Spleen (tissue), 11 donors: ENCODE results near the gene YDJC. TPM values are rescaled to one million over a fixed set of nuclear protein-coding genes. Genes with fewer than 3 reads are reported as not detected.
"Not testable (repeated sequence)": the region's sequence is repeated elsewhere in the genome, so short reads cannot be mapped to it uniquely, and the experiment has no call there.

ENCODE experiments used
- DNase-seq: peaks from one replicate; pipeline ENCODE4 v3.0.0-alpha.2; 2020
- H3K27ac ChIP-seq, 8 donors: fragments of 200-600 bp; sonication (generic) in 7 of 8; 1 replicate in 4 of 8; 2 replicates in 4 of 8; pipeline versions ENCODE4 v1.5.0 to v1.8.0; 2016 to 2021; ENCODE audit warnings: inconsistent platforms in 4 of 8, mild to moderate bottlenecking in 4 of 8, moderate library complexity in 1 of 8
- H3K27me3 ChIP-seq, 7 donors: fragments of 200-600 bp; sonication (generic) in 6 of 7; replicated peaks in 1 of 7; 1 replicate in 4 of 7; 2 replicates in 3 of 7; pipeline versions ENCODE4 v1.5.0 to v1.8.0; 2016 to 2021; ENCODE audit warnings: inconsistent platforms in 3 of 7, mild to moderate bottlenecking in 1 of 7
- H3K36me3 ChIP-seq, 6 donors: fragments of 200-600 bp; sonication (generic) in 5 of 6; 1 replicate in 4 of 6; 2 replicates in 2 of 6; pipeline versions ENCODE4 v1.5.0 to v1.8.0; 2016 to 2021; ENCODE audit warnings: inconsistent platforms in 2 of 6
- H3K4me1 ChIP-seq, 6 donors: fragments of 200-600 bp; sonication (generic) in 5 of 6; 1 replicate in 3 of 6; 2 replicates in 3 of 6; pipeline versions ENCODE4 v1.5.0 to v1.8.0; 2016 to 2021; ENCODE audit warnings: inconsistent platforms in 3 of 6
- H3K4me3 ChIP-seq, 8 donors: fragments of 200-600 bp; sonication (generic) in 7 of 8; 1 replicate in 4 of 8; 2 replicates in 4 of 8; pipeline versions ENCODE4 v1.5.0 to v1.8.0; 2016 to 2021; ENCODE audit warnings: inconsistent platforms in 4 of 8, mild to moderate bottlenecking in 4 of 8, moderate library complexity in 2 of 8
- H3K9me3 ChIP-seq, 8 donors: fragments of 200-600 bp; sonication (generic) in 7 of 8; 1 replicate in 4 of 8; 2 replicates in 4 of 8; pipeline versions ENCODE4 v1.5.0 to v1.8.0; 2016 to 2021; ENCODE audit warnings: inconsistent platforms in 4 of 8
- CTCF ChIP-seq, 11 experiments: fragments of 200-600 bp in 7 of 11; fragments of 450-650 bp in 4 of 11; sonication (generic) in 4 of 11; IDR thresholded peaks in 8 of 11; conservative IDR thresholded peaks in 3 of 11; 1 replicate in 7 of 11; 2 replicates in 4 of 11; pipeline versions ENCODE4 v1.4.0 to v1.8.0; 2016 to 2021; ENCODE audit warnings: antibody characterized with exemption in 11 of 11, inconsistent platforms in 4 of 11, mild to moderate bottlenecking in 1 of 11
- POLR2A ChIP-seq, 3 donors: fragments of 450-650 bp; IDR thresholded peaks; one replicate each; pipeline ENCODE4 v1.5.1; 2017; ENCODE audit warnings: antibody characterized with exemption in 3 of 3, mild to moderate bottlenecking in 1 of 3
- POLR2AphosphoS5 ChIP-seq, 3 donors: sonication (generic); formaldehyde crosslinking; IDR thresholded peaks; one replicate each; pipeline ENCODE4 v1.5.1; 2017; ENCODE audit warnings: antibody characterized with exemption in 3 of 3
- WGBS, 5 donors: extraction: QIAGEN DNeasy Blood & Tissue Kit in 3 of 5; methylation state at CpG; one replicate each; pipeline versions ENCODE4 v1.1.5 to v1.1.7; 2013 to 2018; 5-methylcytosine and 5-hydroxymethylcytosine counted together
- intact Hi-C: fragments of 100-400 bp; cut with DNase I; formaldehyde crosslinking; loops from one replicate; pipeline ENCODE4 v1.15.0; 2023; ENCODE audit warnings: low total_unique reads
- polyA plus RNA-seq, 3 donors: library from polyadenylated mRNA; stranded (reverse); fragments of 200-250 nt; gene quantifications; one replicate each; pipeline ENCODE4 v1.2.1, GENCODE V29; 2013
- total RNA-seq, 7 donors: library from RNA; depleted of rRNA in 3 of 7; stranded (reverse); fragments of >200 nt in 3 of 7; fragmentation: NEBNext Ultra II Directional in 4 of 7; extraction: Animal tissue kit (Norgen Biotek cat#: 25700) in 4 of 7; gene quantifications; one replicate each; pipeline versions ENCODE4 v1.1.0 to v1.2.1, GENCODE V29; 2016 to 2021
- donor health status: healthy with polysubstance abuse.
- donor health status: DM: no; HTN: no; CAD: no; lungs with moderate emphysema.
- donor health status: DM: no; HTN: no; CAD: no.
- donor health status: Bipolar disorder and iron deficiency.
- donor health status: healthy.
- donor health status: DM: no; HTN: no; CAD: no.
- donor health status: DM: yes; HTN: yes; CAD: no.

The YDJC gene
- total and polyA plus RNA-seq, 10 donors = 19.0 to 54.3 (median 32.1) TPM

DNA sequence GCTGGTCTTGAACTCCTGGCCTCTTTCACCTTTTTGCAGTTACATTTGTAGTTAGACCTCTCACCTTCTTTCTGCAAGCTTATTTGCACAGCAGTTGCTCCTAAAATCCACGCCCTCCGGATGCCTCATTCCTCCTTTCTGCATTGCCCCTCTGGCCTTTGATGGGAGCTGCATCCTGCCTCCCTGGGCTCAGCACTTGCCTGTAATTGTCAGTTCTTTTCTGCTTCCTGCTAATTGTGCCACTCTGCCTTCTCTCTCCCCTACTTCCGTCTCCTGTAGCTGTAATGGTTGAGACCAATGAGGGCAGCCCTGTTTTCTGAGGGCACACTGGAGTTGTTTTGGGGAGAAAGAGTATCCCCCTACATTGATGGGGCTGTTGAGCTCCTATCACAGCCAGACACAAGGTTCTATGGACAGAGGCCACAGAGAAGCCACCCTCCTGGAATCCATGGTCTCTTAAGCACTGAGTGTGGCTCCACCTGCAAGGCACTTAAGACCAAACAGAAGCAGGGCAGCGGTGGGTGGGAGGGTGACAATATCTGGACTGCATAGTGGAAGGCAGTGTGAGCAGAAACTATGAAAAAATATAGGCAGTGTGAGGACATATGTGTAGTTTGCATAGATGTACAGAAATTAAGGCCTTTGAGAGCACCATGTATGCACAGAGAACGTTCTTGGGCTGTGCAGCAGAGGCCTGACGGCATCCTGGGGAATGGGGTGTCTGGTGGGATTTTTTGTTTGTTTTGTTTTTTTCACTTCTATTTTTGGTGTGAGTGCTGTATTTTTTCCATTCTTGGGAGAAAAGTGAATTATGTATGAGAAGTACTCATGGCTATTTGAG lies 30.5 kb downstream of the YDJC start:
- peaks cover 0 to 65% (median 24%) of the 10 kb centered on the region in 6 donors for H3K36me3 ChIP-seq
- H3K27me3 ChIP-seq = no peaks in the 10 kb centered on the region
- H3K27ac ChIP-seq = peak overlapping the region in 4 of 8 donors; percentile 11 to 21 (median 16)
- no peak for TF ChIP-seq CTCF (IDR thresholded peaks at IDR 0.05 in 8 of 11, conservative IDR thresholded peaks at IDR 0.05 in 3 of 11)
- H3K4me3 ChIP-seq = no peak overlapping the region
- no peak for DNase-seq
- 76 to 79% (median 78%) methylated on average over 6 of the region's 6 CpGs for WGBS, 5 donors
- H3K9me3 ChIP-seq = no peaks in the 10 kb centered on the region
- H3K4me1 ChIP-seq = peaks cover 5 to 93% (median 31%) of the 10 kb centered on the region in 6 donors
- intact Hi-C loops = no loop called here

DNA sequence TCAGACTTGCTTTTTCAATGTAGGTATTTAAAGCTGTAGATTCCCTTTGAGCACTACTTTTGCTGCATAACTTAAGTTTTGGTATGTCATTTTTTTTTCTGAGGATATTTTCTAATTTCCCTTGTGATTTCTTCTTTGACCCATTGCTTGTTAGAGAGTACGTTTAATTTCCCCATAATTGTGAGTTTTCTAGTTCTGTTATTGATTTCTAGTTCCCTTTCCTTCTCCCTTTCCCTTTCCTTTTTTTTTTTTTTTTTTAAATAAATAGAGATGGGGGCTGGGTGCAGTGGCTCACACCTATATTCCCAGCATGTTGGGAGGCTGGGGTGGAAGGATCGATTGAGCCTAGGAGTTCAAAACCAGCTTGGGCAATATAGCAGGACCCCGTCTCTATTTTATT lies 31.5 kb downstream of the YDJC start:
- no peak for DNase-seq
- intact Hi-C loops = no loop called here
- Histone ChIP-seq H3K4me3 (no peak overlapping the region), H3K9me3 (no peaks in the 10 kb centered on the region), H3K4me1 (peaks cover 5 to 93% (median 33%) of the 10 kb centered on the region in 6 donors), H3K27ac (no peak overlapping the region), H3K36me3 (peaks cover 0 to 74% (median 34%) of the 10 kb centered on the region in 6 donors), H3K27me3 (no peaks in the 10 kb centered on the region)
- WGBS, 5 donors = 73 to 94% (median 86%) methylated on average over 3 of the region's 3 CpGs
- TF ChIP-seq CTCF (IDR thresholded peaks at IDR 0.05 in 8 of 11, conservative IDR thresholded peaks at IDR 0.05 in 3 of 11) (no peak), POLR2A (IDR thresholded peaks at IDR 0.05) (no peak), POLR2AphosphoS5 (IDR thresholded peaks at IDR 0.05) (no peak)

- intact Hi-C loops = not testable (repeated sequence)
- peaks cover 0 to 77% (median 39%) of the 10 kb centered on the region in 6 donors for H3K36me3 ChIP-seq
Observed at GRCh38 chr22:21596356-21597135, 33.3 kb downstream of the YDJC start.

DNA sequence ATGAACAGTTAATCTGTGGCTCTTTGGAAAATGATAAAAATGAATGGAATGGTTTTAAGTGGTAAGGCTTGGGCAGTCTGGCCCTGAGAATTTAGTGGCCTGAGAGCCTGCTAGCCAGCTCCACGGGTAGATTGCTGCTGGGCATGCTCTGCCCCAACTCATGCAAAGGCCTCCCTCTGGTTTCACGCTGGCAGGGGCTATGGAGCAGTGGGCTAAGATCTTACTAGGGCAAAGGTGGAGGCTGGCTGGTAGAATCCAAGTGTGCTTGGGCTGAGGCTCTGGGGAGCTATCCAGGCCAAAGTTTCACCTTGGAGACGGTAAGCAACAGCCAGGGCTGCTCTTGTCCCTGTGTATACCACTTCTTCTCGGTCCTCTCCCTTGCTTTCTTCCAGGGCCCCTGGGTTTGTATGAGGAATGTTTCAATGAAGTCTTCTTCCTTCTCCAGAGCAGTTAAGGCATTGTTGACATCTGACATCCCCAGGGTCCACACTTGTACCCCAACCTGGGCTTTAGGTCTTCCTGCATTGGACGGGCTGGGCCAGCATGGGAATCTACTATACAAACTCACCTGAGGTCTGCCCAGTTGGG lies 34.9 kb downstream of the YDJC start:
- Histone ChIP-seq H3K9me3 (no peaks in the 10 kb centered on the region), H3K36me3 (peaks cover 0 to 85% (median 39%) of the 10 kb centered on the region in 6 donors), H3K27me3 (no peaks in the 10 kb centered on the region), H3K4me3 (no peak overlapping the region), H3K27ac (no peak overlapping the region), H3K4me1 (peaks cover 11 to 93% (median 51%) of the 10 kb centered on the region in 6 donors)
- WGBS, 5 donors = 89 to 94% (median 90%) methylated on average over 5 of the region's 5 CpGs
- TF ChIP-seq POLR2AphosphoS5 (IDR thresholded peaks at IDR 0.05) (no peak), CTCF (IDR thresholded peaks at IDR 0.05 in 8 of 11, conservative IDR thresholded peaks at IDR 0.05 in 3 of 11) (no peak), POLR2A (IDR thresholded peaks at IDR 0.05) (no peak)
- no peak for DNase-seq
- intact Hi-C loops = no loop called here

More at GRCh38 chr22:21596356-21597135, 33.3 kb downstream of the YDJC start:
- H3K4me1 ChIP-seq = peaks cover 6 to 93% (median 42%) of the 10 kb centered on the region in 6 donors
- H3K9me3 ChIP-seq, H3K4me3 ChIP-seq, H3K27me3 ChIP-seq, H3K27ac ChIP-seq, DNase-seq: not testable (repeated sequence)
- 84 to 94% (median 91%) methylated on average over 13 of the region's 13 CpGs for WGBS, 5 donors
